WI38 (cell line): Measurements from ENCODE around the gene AKAP13.

Experiments used
- H3K4me3 ChIP-seq: 2 replicates; pipeline ENCODE4 v1.5.1; 2011; ENCODE audit warnings: low read depth, mild to moderate bottlenecking, control low read depth, low read length
- CTCF ChIP-seq: IDR thresholded peaks from 2 replicates; pipeline ENCODE4 v1.5.1; 2012; ENCODE audit warnings: low read depth, mild to moderate bottlenecking, control low read depth, low read length

The AKAP13 gene

GRCh38 chr15:85588677-85589076, 208.3 kb downstream of the AKAP13 start:
- no peak overlapping the region for H3K4me3 ChIP-seq
- no peak for TF ChIP-seq CTCF

GRCh38 chr15:85589851-85590250, 209.4 kb downstream of the AKAP13 start:
- TF ChIP-seq CTCF = no peak
- H3K4me3 ChIP-seq = no peak overlapping the region

- H3K4me3 ChIP-seq = no peak overlapping the region
- TF ChIP-seq CTCF = no peak
These were observed 211.2 kb downstream of the AKAP13 start for GRCh38 chr15:85591622-85592021.

- TF ChIP-seq CTCF = no peak
- H3K4me3 ChIP-seq = no peak overlapping the region
These were observed 211.7 kb downstream of the AKAP13 start for GRCh38 chr15:85592148-85592547.

- TF ChIP-seq CTCF = no peak
- no peak overlapping the region for H3K4me3 ChIP-seq
These were observed 213.5 kb downstream of the AKAP13 start for GRCh38 chr15:85593809-85594445.

GRCh38 chr15:85595804-85596536, 215.6 kb downstream of the AKAP13 start:
- TF ChIP-seq CTCF = no peak
- H3K4me3 ChIP-seq = no peak overlapping the region

GRCh38 chr15:85597155-85597815, 216.9 kb downstream of the AKAP13 start:
- no peak for TF ChIP-seq CTCF
- H3K4me3 ChIP-seq = no peak overlapping the region
